Measurements from ENCODE around the gene F2RL1.

- TF ChIP-seq CTCF (IDR thresholded peaks at IDR 0.05) (no peak), POLR2A (IDR thresholded peaks at IDR 0.05) (no peak)
These were observed 33.9 kb downstream of the F2RL1 start for GRCh38 chr5:76852772-76853171.
